ENCODE results near the gene BNC2.

- TF ChIP-seq NR3C1 (CRISPR knock-in tag; IDR thresholded peaks at IDR 0.05), result no peak
- TF ChIP-seq RFX5 (IDR thresholded peaks at IDR 0.05; ENCODE audit: low read depth, low read length), result no peak
- no peak for TF ChIP-seq EP300 (IDR thresholded peaks at IDR 0.05; ENCODE audit: low read depth in 2 of 2, low read length in 2 of 2)
- no peak for TF ChIP-seq EP300 (CRISPR knock-in tag; IDR thresholded peaks at IDR 0.05; ENCODE audit: borderline replicate concordance)
- no peak for TF ChIP-seq BCL3 (CRISPR knock-in tag; IDR thresholded peaks at IDR 0.05)
- no peak for TF ChIP-seq EZH2 (conservative IDR thresholded peaks at IDR 0.05; ENCODE audit: low read depth, low read length)
Observed at GRCh38 chr9:16461137-16461840, 409.2 kb downstream of the BNC2 start.
